Mesothelial cell of epicardium (in vitro differentiated cells): ENCODE measurements around the gene COL27A1. TPM values are rescaled to one million over a fixed set of nuclear protein-coding genes. Genes with fewer than 3 reads are reported as not detected.

Experiments used
- DNase-seq, 2 experiments: peaks; one replicate each; pipeline ENCODE4 v3.0.0; 2021; ENCODE audit warnings: low spot score in 2 of 2; ENCODE audit not compliant: unreplicated experiment in 2 of 2
- H3K27ac Mint-ChIP-seq: 2 replicates; pipeline ENCODE4 v1.8.0; 2021; ENCODE audit warnings: mixed read lengths
- H3K27me3 Mint-ChIP-seq: 2 replicates; pipeline ENCODE4 v1.8.0; 2021; ENCODE audit warnings: low read depth, mixed read lengths
- H3K36me3 Mint-ChIP-seq: 2 replicates; pipeline ENCODE4 v1.8.0; 2021; ENCODE audit warnings: mixed read lengths
- H3K4me1 Mint-ChIP-seq: 2 replicates; pipeline ENCODE4 v1.8.0; 2021; ENCODE audit warnings: mixed read lengths
- H3K4me3 Mint-ChIP-seq: 2 replicates; pipeline ENCODE4 v1.8.0; 2021; ENCODE audit warnings: mild to moderate bottlenecking, moderate library complexity, mixed read lengths
- H3K9me3 Mint-ChIP-seq: 2 replicates; pipeline ENCODE4 v1.8.0; 2021; ENCODE audit warnings: mixed read lengths
- total RNA-seq: library from RNA; stranded (reverse); gene quantifications from 3 replicates; pipeline ENCODE4 v1.2.1, GENCODE V29; 2021
- TF ChIP-seq, protein P1 (sequence below): fragments of 200-600 bp; sonication (generic); IDR thresholded peaks from one replicate; pipeline ENCODE4 v1.5.0; 2021; ENCODE audit warnings: antibody characterized with exemption; ENCODE audit not compliant: unreplicated experiment

COL27A1 gene
- total RNA-seq, 1 donor from 2014 or later: 138 TPM

DNA sequence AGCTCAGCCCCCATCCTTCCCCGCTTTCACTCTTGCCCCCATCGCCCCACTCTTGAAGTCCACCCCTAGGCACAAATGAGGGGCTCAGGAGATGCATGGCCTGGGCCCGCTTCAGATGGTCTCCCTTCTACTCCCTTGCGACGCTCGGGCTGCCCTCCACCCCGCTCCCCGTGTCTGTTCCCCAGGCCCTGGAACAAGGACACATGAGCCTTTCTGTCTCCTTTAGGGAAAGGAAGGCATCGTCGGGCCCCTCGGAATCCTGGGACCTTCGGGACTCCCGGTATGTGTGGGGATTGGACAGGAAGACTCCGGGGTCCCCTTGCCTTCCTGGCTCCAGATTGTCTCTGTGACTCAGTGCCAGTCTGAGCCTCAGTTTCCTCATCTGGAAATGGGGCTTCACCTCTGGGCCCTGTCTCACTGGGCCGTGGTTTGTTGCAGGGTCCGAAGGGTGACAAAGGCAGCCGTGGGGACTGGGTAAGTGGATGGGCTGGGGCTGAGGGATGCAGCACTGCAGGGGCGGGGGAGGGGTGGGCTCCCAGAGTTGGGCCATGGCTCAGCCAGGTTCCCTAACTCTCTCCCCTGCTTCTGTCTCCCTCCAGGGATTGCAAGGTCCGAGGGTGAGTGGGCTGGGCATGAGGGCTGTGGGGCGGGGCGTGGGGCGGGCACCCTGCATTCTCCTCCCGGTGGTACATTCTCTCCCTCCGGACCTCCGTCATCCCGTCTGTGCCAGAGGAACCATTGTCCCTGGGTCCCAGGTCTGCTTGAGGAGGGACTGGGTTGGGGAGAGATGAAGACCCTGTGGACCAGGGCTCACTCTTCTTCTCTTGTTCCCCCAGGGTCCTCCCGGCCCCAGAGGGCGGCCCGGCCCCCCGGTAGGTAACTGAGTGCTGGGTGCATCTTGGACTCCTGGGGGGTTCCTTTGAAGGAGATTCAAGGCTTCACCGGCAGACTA, 145.8 kb downstream of the COL27A1 start:
- TF ChIP-seq, protein P1, sequence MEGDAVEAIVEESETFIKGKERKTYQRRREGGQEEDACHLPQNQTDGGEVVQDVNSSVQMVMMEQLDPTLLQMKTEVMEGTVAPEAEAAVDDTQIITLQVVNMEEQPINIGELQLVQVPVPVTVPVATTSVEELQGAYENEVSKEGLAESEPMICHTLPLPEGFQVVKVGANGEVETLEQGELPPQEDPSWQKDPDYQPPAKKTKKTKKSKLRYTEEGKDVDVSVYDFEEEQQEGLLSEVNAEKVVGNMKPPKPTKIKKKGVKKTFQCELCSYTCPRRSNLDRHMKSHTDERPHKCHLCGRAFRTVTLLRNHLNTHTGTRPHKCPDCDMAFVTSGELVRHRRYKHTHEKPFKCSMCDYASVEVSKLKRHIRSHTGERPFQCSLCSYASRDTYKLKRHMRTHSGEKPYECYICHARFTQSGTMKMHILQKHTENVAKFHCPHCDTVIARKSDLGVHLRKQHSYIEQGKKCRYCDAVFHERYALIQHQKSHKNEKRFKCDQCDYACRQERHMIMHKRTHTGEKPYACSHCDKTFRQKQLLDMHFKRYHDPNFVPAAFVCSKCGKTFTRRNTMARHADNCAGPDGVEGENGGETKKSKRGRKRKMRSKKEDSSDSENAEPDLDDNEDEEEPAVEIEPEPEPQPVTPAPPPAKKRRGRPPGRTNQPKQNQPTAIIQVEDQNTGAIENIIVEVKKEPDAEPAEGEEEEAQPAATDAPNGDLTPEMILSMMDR: no peak
- Mint-ChIP-seq H3K9me3 (peaks cover under 1% of the 10 kb centered on the region), H3K27me3 (no peaks in the 10 kb centered on the region), H3K27ac (no peak overlapping the region), H3K4me1 (peaks cover 4% of the 10 kb centered on the region), H3K36me3 (peaks cover 43% of the 10 kb centered on the region), H3K4me3 (no peak overlapping the region)
- DNase-seq: peak in 1 of 2 experiments; percentile 33

DNA sequence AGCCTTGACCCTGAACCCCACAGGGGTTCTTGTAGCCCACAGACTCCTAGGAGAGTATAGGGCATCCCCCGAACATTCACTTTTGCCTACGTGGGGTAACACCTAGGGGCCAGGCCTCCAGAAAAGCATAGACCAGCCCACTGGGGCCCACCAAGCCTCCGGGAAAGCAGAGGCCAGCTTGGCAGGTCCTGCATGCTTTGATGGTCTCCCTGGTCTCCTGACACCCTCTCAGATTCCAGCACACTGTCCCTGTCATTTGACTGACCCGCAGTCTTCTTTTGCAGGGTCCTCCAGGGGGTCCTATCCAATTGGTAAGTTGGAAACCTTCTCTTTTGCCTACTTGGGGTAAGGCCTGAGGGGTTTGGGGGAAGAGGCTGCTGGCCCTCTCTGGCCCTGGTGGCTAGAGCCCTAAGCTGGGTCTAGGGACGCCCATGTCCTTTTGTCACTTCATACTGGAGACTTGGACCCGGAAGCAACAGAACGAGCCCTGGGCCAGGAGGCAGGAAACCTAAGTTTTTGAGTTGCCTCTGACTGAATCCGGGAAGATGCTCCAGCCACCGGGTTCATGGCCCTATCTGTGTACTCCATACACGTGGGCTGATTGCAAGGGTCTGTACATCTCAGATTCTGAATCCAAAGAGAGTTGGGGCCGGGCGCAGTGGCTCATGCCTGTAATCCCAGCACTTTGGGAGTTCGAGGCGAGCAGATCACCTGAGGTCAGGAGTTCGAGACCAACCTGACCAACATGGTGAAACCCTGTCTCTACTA, 146.6 kb downstream of the COL27A1 start:
- H3K4me1 Mint-ChIP-seq: peaks cover 4% of the 10 kb centered on the region

DNA sequence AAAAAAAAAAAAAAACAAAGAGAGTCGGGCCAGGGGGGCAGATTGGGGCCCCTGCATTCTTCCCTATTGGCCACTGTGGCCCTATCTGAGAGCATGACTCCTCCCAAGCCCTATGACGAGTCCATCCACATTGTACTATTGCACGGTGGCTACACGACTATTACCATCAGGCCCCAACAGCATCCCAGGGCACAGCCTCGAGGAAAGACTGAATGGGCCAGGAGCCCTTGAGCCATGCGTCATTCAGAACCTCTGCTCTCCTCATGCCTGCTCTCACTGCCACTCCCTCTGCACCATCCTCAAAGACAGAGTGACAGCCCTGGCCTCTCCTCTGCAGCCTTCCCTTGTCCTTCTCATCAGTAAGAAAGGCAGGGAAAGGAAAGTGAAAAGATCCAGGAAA, 147.4 kb downstream of the COL27A1 start:
- H3K9me3 Mint-ChIP-seq: no peaks in the 10 kb centered on the region
- H3K4me3 Mint-ChIP-seq: no peak overlapping the region
- H3K4me1 Mint-ChIP-seq: peaks cover 4% of the 10 kb centered on the region
- H3K27ac Mint-ChIP-seq: no peak overlapping the region
- TF ChIP-seq, protein P1: no peak
- DNase-seq: no peak
- no peaks in the 10 kb centered on the region for H3K27me3 Mint-ChIP-seq
- H3K36me3 Mint-ChIP-seq: peaks cover 32% of the 10 kb centered on the region

More for the DNA sequence above, 146.6 kb downstream of the COL27A1 start:
- H3K36me3 Mint-ChIP-seq: peaks cover 35% of the 10 kb centered on the region
- no peaks in the 10 kb centered on the region for H3K9me3 Mint-ChIP-seq
- peak in 1 of 2 experiments; percentile 11 for DNase-seq
- no peaks in the 10 kb centered on the region for H3K27me3 Mint-ChIP-seq
- no peak overlapping the region for H3K4me3 Mint-ChIP-seq
- TF ChIP-seq, protein P1: no peak
- no peak overlapping the region for H3K27ac Mint-ChIP-seq

DNA sequence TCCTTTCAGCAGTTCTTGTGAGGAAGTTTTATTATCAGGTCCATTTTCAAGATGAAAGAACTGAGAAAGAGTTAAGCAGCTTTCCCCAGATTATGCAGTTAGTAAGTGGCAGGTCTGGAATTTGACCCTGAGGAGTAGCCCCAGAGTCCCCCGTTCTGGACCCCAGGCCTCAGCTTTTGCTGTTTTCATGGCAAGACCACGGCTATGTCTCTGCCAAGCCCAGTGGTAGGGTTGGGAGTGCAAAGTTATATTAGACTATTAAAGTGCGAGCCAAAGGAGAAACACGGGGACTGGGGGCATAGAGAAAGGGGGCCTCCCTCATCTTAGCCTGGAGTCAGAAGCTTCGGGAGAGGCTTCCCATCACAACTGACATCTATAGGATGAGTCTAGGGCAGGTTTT, 148.2 kb downstream of the COL27A1 start:
- no peaks in the 10 kb centered on the region for H3K27me3 Mint-ChIP-seq
- TF ChIP-seq, protein P1: no peak
- H3K4me3 Mint-ChIP-seq: no peak overlapping the region
- no peak overlapping the region for H3K27ac Mint-ChIP-seq
- no peak for DNase-seq
- H3K9me3 Mint-ChIP-seq: no peaks in the 10 kb centered on the region
- H3K4me1 Mint-ChIP-seq: peaks cover 4% of the 10 kb centered on the region
- peaks cover 24% of the 10 kb centered on the region for H3K36me3 Mint-ChIP-seq

DNA sequence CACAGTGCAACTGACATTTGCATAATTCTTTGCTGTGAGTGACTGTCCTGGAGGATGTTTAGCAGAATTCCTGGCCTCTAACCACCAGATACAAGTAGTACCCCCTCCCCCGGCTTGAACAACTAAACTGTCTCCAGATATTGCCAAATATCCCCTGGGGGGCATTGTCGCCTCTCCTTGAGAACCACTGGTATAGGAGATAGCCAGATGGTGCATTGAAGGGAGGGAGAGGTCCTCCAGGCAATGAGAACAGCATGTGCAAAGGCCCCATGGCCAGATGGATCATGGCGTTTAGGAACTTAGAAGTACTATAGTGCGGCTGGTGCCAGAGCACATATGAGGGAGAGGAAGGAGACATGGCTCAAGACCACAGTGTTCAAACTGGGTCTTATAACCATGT, 148.6 kb downstream of the COL27A1 start:
- Mint-ChIP-seq H3K36me3 (peaks cover 21% of the 10 kb centered on the region), H3K4me1 (peaks cover 4% of the 10 kb centered on the region), H3K27ac (no peak overlapping the region), H3K4me3 (no peak overlapping the region), H3K9me3 (no peaks in the 10 kb centered on the region), H3K27me3 (no peaks in the 10 kb centered on the region)
- TF ChIP-seq, protein P1: no peak
- DNase-seq: peak in 1 of 2 experiments; percentile 17
